HG03432 (cell line): ENCODE measurements around the gene TAS1R3.
A peak's percentile ranks its signal among the peaks of the same experiment; 100 is the strongest.
"Not testable (repeated sequence)": the region's sequence is repeated elsewhere in the genome, so short reads cannot be mapped to it uniquely, and the experiment has no call there.

ENCODE experiments used
- ATAC-seq: cut with Tn5 transposase; IDR thresholded peaks from one replicate; pipeline ENCODE4 v1.9.1; 2021; ENCODE audit warnings: mild to moderate bottlenecking, moderate library complexity; ENCODE audit not compliant: unreplicated experiment

The TAS1R3 gene

DNA sequence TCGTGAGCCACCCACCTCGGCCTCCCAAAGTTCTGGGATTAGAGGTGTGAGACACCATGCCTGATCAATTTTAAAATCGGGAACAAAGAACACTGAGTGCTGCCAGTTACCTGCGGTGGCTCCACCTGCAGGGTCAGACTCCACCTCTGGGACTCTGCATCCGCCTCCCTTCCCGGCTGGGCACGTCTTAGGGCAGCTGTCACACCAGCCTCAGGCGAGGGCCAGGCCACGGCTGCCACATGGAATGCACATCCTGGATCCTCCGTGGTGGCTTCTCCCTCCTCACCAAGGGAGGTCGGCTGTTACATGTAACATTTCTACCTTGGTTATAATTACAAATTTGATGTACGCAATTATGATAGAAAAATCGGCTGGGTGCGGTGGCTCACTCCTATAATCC lies 33.2 kb downstream of the TAS1R3 start:
- no peak for ATAC-seq

DNA sequence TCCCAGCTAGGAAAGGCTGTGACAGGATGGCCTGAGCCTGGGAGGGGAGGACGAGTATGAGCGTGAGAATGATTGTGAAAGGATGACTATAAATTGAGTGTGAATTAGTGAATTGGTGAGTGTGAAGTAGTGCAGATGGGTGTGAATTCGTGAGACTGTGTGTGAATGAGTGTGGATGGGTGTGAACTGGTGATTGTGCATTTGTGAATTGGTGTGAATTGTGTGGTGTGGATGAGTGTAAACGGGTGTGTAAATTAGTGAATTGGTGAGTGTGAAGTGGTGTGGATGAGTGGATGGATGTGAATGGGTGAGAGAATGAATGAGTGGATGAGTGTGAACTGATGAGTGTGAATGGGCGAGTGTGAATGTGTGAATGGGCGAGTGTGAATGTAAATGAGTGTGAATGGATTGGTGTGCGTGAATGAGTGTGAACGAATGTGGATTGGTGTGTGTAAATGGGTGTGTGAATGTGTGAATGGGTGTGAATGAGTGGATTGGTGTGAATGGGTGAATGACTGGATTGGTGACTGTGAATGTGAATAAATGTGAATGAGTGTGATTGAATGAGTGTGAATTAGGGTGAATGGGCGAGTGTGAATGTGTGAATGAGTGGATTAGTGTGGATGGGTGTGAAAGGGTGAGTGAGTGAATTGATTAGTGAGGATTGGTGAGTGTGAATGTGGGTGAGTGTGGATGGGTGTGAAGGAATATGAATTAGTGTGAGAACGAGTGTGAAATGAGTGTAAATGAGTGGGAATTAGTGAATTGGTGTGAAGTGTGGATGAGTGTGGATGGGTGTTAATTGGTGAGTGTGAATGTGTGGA lies 35.0 kb downstream of the TAS1R3 start:
- no peak for ATAC-seq

DNA sequence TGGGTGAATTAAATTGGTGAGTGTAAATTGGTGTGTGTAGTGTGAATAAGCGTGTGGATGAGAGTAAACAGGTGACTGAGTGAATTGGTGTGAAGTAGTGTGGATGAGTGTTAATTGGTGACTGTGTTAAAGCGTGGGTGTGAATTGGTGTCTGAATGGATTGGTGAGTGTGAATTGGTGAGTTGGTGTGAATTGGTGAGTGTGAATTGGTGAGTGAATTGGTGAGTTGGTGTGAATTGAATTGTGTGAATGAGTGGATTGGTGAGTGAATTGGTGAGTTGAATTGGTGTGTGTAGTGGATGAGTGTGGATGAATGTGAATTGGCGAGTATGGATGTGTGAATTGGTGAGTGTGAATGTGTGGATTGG lies 35.6 kb downstream of the TAS1R3 start:
- no peak for ATAC-seq

GRCh38 chr1:1367315-1367714 lies 36.2 kb downstream of the TAS1R3 start:
- ATAC-seq: no peak

- ATAC-seq: not testable (repeated sequence)
Measured at GRCh38 chr1:1370094-1370493, 39.0 kb downstream of the TAS1R3 start.

DNA sequence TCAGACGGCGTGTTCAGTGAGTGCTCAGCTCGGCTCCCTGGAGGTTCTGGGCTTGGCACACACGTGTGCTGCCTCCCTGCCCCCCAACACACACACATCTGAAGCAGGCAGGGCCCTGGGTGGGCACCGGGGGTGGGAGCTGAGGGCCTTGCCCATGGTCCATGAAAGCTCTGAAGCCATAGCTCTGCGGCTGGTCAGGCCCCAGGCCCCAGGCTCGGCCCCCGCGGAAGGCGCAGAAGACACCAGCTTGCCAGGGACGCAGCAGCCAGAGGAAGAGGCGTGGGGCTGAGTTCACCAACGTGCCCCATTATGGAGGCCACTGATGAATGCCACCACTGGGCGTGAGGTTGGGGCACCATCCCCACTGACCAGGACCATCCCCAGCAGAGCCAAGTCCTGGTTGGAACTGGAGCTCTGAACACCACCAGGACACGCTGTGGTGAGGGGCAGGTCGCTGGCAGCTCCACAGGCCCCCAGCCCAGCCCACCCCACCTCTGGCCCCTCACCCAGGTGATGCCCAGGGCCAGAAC lies 39.8 kb downstream of the TAS1R3 start:
- no peak for ATAC-seq

DNA sequence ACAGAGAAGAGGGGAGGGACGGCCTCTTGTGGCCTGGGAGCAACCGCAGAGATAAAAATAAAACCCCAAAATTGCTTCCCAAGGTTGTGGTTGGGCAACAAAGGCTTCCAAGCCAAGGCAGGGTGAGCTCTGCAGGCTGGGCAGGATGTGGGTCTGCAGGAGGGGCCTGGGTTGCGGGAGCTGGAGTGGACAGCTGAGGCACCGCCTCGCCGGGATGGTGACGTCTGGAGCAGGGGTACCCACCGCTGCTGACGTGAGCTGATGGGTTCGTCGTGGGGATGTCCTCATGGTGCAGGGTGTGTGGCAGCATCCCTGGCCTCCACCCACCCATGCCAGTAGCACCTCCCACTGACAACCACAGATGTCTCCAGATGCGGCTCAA lies 40.3 kb downstream of the TAS1R3 start:
- ATAC-seq: no peak

- ATAC-seq: peak; percentile 23
Measured at GRCh38 chr1:1371746-1372711, 40.9 kb downstream of the TAS1R3 start.

GRCh38 chr1:1373051-1373814 lies 42.2 kb downstream of the TAS1R3 start:
- ATAC-seq: no peak

DNA sequence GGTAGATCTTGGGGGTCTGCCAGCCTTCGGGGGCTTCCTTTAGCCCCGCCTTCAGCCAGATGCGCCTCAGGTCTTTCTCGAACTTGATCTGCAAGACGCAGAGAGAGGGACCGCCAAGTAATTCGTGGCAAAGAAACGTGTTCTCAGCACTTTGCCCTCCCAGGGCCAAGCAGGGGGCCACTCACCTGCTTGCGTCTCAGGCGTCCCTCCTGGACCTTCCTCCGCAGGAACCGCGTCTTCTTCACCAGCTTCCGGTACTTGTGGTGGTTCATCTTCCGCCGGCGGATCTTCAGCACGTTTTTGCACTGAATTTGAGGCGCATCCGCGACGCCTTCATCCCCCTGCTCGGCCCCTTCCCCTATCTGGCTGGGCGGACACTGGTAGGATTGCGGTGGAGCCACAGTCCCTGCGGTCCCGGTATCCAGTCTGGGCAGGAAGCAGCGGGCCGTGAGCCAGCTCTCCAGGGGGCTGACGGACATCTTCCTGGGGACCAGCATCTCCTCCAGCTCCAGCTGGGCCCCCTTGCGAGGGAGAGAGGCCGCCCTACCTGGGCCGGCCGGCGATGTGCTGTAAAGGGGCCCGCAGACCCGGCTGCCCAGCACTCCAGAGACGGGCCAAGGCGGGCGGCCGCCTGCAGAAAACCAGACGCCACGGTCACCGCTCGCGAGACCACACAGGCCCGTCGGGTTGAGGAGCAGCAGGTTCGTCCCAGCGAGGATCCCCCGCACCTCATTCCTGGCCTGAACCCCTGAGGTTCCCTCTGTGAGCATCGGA lies 42.9 kb downstream of the TAS1R3 start:
- no peak for ATAC-seq

- ATAC-seq: peak; percentile 20
Measured at GRCh38 chr1:1374589-1374928, 43.5 kb downstream of the TAS1R3 start.

- peak; percentile 83 for ATAC-seq
Measured at GRCh38 chr1:1374929-1375662, 44.0 kb downstream of the TAS1R3 start, which contains the start of gene AURKAIP1. Gene AURKAIP1 (minus strand): TSS chr1:1375207. CDS start chr1:1374756, 451 bp downstream.

- no peak for ATAC-seq
Measured at GRCh38 chr1:1376551-1377226, 45.6 kb downstream of the TAS1R3 start.

DNA sequence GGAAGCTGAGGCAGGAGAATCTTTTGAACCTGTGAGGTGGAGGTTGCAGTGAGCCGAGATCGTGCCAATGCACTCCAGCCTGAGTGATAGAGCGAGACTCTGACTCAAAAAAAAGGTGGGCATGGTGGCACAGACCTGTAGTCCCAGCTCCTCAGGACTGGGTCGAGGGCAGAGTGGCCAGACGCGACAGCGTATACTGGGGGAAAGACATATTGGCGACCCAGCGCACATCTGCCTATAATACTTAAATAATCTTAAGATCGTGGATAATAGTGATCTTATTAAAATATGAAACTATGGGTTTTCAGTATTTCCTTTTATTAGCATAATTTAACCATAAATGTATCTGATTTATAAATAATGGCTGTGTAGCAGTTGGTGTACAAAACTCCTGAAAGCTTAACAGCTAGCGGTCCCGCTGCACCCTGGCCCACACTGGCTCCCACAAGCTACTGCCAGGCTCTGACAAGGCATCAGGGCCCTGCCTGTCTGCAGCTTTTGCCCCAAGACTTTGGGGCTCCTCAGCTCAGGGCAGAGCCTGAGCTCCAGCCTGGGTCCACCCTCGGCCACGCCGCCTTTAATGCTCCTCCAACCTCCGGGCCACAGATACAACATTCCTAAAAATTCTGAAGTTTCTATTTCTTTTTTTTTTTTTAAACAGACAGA lies 46.6 kb downstream of the TAS1R3 start:
- no peak for ATAC-seq

- ATAC-seq: no peak
Measured at GRCh38 chr1:1380860-1381259, 49.8 kb downstream of the TAS1R3 start.

GRCh38 chr1:1381294-1381693 lies 50.2 kb downstream of the TAS1R3 start:
- ATAC-seq: no peak
